GM19324 (cell line): ENCODE results near the gene ATXN7L1.
A peak's percentile ranks its signal among the peaks of the same experiment; 100 is the strongest.
"Not testable (repeated sequence)": the region's sequence is repeated elsewhere in the genome, so short reads cannot be mapped to it uniquely, and the experiment has no call there.

ENCODE experiments used
- ATAC-seq: cut with Tn5 transposase; IDR thresholded peaks from one replicate; pipeline ENCODE4 v1.9.1; 2021; ENCODE audit warnings: mild to moderate bottlenecking, moderate library complexity; ENCODE audit not compliant: unreplicated experiment, low FRiP score

ATXN7L1 gene

GRCh38 chr7:105600720-105601550 lies 275.5 kb downstream of the ATXN7L1 start:
- ATAC-seq = no peak

- ATAC-seq = no peak
Measured at GRCh38 chr7:105599551-105599950, 276.8 kb downstream of the ATXN7L1 start.

GRCh38 chr7:105599080-105599479 lies 277.3 kb downstream of the ATXN7L1 start:
- ATAC-seq = not testable (repeated sequence)

- ATAC-seq = no peak
Measured at GRCh38 chr7:105596866-105597265, 279.5 kb downstream of the ATXN7L1 start.

GRCh38 chr7:105594034-105594433 lies 282.4 kb downstream of the ATXN7L1 start:
- no peak for ATAC-seq

GRCh38 chr7:105591522-105591921 lies 284.9 kb downstream of the ATXN7L1 start:
- no peak for ATAC-seq

GRCh38 chr7:105590793-105591192 lies 285.6 kb downstream of the ATXN7L1 start:
- no peak for ATAC-seq

GRCh38 chr7:105589356-105590077 lies 286.9 kb downstream of the ATXN7L1 start:
- peak; percentile 84 for ATAC-seq

- no peak for ATAC-seq
Measured at GRCh38 chr7:105587909-105588635, 288.3 kb downstream of the ATXN7L1 start.

- ATAC-seq = peak; percentile 51
Measured at GRCh38 chr7:105585850-105586500, 290.4 kb downstream of the ATXN7L1 start.

- ATAC-seq = no peak
Measured at GRCh38 chr7:105584165-105584564, 292.2 kb downstream of the ATXN7L1 start.

- no peak for ATAC-seq
Measured at GRCh38 chr7:105583061-105583460, 293.3 kb downstream of the ATXN7L1 start.

GRCh38 chr7:105581066-105581811 lies 295.2 kb downstream of the ATXN7L1 start, which contains the start of gene EFCAB10:
EFCAB10 (minus strand) TSS chr7:105581493; CDS start chr7:105581463, 30 bp downstream.
- ATAC-seq = no peak

- no peak for ATAC-seq
Measured at GRCh38 chr7:105580022-105580740, 296.2 kb downstream of the ATXN7L1 start.

- ATAC-seq = no peak
Measured at GRCh38 chr7:105578496-105578895, 297.9 kb downstream of the ATXN7L1 start.

GRCh38 chr7:105577251-105577650 lies 299.1 kb downstream of the ATXN7L1 start:
- ATAC-seq = no peak

GRCh38 chr7:105571891-105572290 lies 304.5 kb downstream of the ATXN7L1 start:
- ATAC-seq = no peak

- no peak for ATAC-seq
Measured at GRCh38 chr7:105567821-105568220, 308.6 kb downstream of the ATXN7L1 start.

- no peak for ATAC-seq
Measured at GRCh38 chr7:105567024-105567423, 309.4 kb downstream of the ATXN7L1 start.
